H1 (cell line): ENCODE data around the gene FOXC2. TPM values are rescaled to one million over a fixed set of nuclear protein-coding genes. Genes with fewer than 3 reads are reported as not detected.
A peak's percentile ranks its signal among the peaks of the same experiment; 100 is the strongest.

Experiments
- CTCF ChIA-PET: fragments of 300-600 bp; sonication (Branson Sonifier 250); formaldehyde crosslinking; loops from one replicate; lab custom pipeline; 2021; ENCODE audit not compliant: partially characterized antibody; lab: Charles Lee
- POLR2A ChIA-PET: fragments of 300-600 bp; sonication (Branson Sonifier 250); formaldehyde crosslinking; loops from one replicate; lab custom pipeline; 2021; ENCODE audit warnings: inconsistent platforms; ENCODE audit not compliant: partially characterized antibody; lab: Charles Lee
- DNase-seq, 2 experiments: peaks; one replicate each; pipeline versions ENCODE4 v3.0.0 to v3.0.0-alpha.2; 2010 to 2022; ENCODE audit warnings: low spot score in 2 of 2, low read depth in 1 of 2, mixed read lengths in 1 of 2
- FAIRE-seq: peaks from 2 replicates; lab custom pipeline; 2011; peaks lifted over from hg19 to GRCh38; lab: Jason Lieb, UNC
- H2AFZ ChIP-seq: 2 replicates; pipeline ENCODE4 v1.8.1; 2012; ENCODE audit warnings: low read length, inconsistent platforms
- H2AK5ac ChIP-seq: 2 replicates; pipeline ENCODE4 v1.6.1; 2013; ENCODE audit warnings: low read depth, low read length
- H2BK120ac ChIP-seq: replicated peaks from 2 replicates; pipeline ENCODE3; 2013; ENCODE audit warnings: low read depth, low read length, inconsistent platforms
- H2BK12ac ChIP-seq: 2 replicates; pipeline ENCODE4 v1.6.1; 2013; ENCODE audit warnings: low read depth, low read length
- H2BK15ac ChIP-seq: 2 replicates; pipeline ENCODE4 v1.6.1; 2013; ENCODE audit warnings: low read length
- H2BK20ac ChIP-seq: 2 replicates; pipeline ENCODE4 v1.6.1; 2013; ENCODE audit warnings: low read length
- H2BK5ac ChIP-seq: 2 replicates; pipeline ENCODE4 v1.6.1; 2013; ENCODE audit warnings: low read depth, low read length
- H3K14ac ChIP-seq: 2 replicates; pipeline ENCODE4 v1.6.1; 2013; ENCODE audit warnings: inconsistent platforms; ENCODE audit not compliant: insufficient read length
- H3K18ac ChIP-seq: 2 replicates; pipeline ENCODE4 v1.6.1; 2013; ENCODE audit warnings: low read length; ENCODE audit errors: extremely low read depth
- H3K23ac ChIP-seq: 2 replicates; pipeline ENCODE4 v1.6.1; 2013; ENCODE audit warnings: inconsistent platforms; ENCODE audit not compliant: insufficient read length
- H3K23me2 ChIP-seq: 2 replicates; pipeline ENCODE4 v1.6.1; 2013; ENCODE audit warnings: low read depth, low read length
- H3K27ac ChIP-seq: 2 replicates; pipeline ENCODE4 v1.6.1; 2011; ENCODE audit warnings: low read depth, low read length, inconsistent platforms
- H3K27me3 ChIP-seq, 4 experiments: replicated peaks in 1 of 4; 1 replicate in 1 of 4; 2 replicates in 3 of 4; pipeline versions ENCODE4 v1.6.1 to v1.8.1; 2011 to 2013; ENCODE audit warnings: low read length in 3 of 4, mild to moderate bottlenecking in 3 of 4, inconsistent platforms in 2 of 4, mixed read lengths in 2 of 4, moderate library complexity in 1 of 4; ENCODE audit not compliant: control insufficient read depth in 3 of 4, insufficient read depth in 3 of 4; ENCODE audit errors: extremely low read depth in 1 of 4
- H3K36me3 ChIP-seq, 4 experiments: 2 replicates each; pipeline versions ENCODE4 v1.6.1 to v1.8.1; 2011 to 2013; ENCODE audit warnings: mild to moderate bottlenecking in 4 of 4, low read length in 3 of 4, moderate library complexity in 2 of 4, control low read depth in 1 of 4, inconsistent platforms in 1 of 4; ENCODE audit not compliant: insufficient read depth in 4 of 4, control insufficient read depth in 2 of 4
- H3K4ac ChIP-seq: replicated peaks from 2 replicates; pipeline ENCODE3; 2013; ENCODE audit warnings: low read length, low read depth, mixed read lengths, inconsistent platforms; ENCODE audit not compliant: insufficient read length
- H3K4me1 ChIP-seq, 4 experiments: replicated peaks in 1 of 4; 1 replicate in 1 of 4; 2 replicates in 3 of 4; pipeline versions ENCODE4 v1.6.1 to v1.8.1; 2011 to 2013; ENCODE audit warnings: low read length in 3 of 4, inconsistent platforms in 2 of 4, mixed read lengths in 1 of 4; ENCODE audit not compliant: insufficient read depth in 4 of 4, control insufficient read depth in 3 of 4
- H3K4me2 ChIP-seq, 2 experiments: 2 replicates each; pipeline versions ENCODE4 v1.6.1 to v1.8.1; 2011 to 2013; ENCODE audit warnings: low read depth in 2 of 2, low read length in 2 of 2, control low read depth in 1 of 2, inconsistent platforms in 1 of 2, mild to moderate bottlenecking in 1 of 2; ENCODE audit not compliant: insufficient read depth in 1 of 2
- H3K4me3 ChIP-seq, 4 experiments: fragments of 200-600, 300-600 bp in 1 of 4; sonication (generic), shearing (Covaris generic), sonication (Bioruptor Twin) in 1 of 4; 2 replicates each; pipeline versions ENCODE4 v1.5.1 to v1.8.1; 2011 to 2016; ENCODE audit warnings: low read length in 4 of 4, low read depth in 3 of 4, control low read depth in 2 of 4, inconsistent platforms in 2 of 4, mild to moderate bottlenecking in 2 of 4, mixed read lengths in 1 of 4, moderate library complexity in 1 of 4; ENCODE audit not compliant: insufficient read depth in 2 of 4; ENCODE audit errors: extremely low read depth in 1 of 4
- H3K56ac ChIP-seq: replicated peaks from 2 replicates; pipeline ENCODE3; 2013; ENCODE audit warnings: low read depth, mild to moderate bottlenecking, mixed read lengths, low read length, inconsistent platforms; ENCODE audit not compliant: insufficient read length
- H3K79me1 ChIP-seq: 2 replicates; pipeline ENCODE4 v1.6.1; 2013; ENCODE audit warnings: low read depth, low read length, control low read depth
- H3K79me2 ChIP-seq, 2 experiments: 2 replicates each; pipeline versions ENCODE4 v1.6.1 to v1.8.1; 2012 to 2013; ENCODE audit warnings: low read length in 2 of 2, mild to moderate bottlenecking in 2 of 2, inconsistent platforms in 1 of 2; ENCODE audit not compliant: insufficient read depth in 2 of 2, control insufficient read depth in 1 of 2
- H3K9ac ChIP-seq, 4 experiments: replicated peaks in 1 of 4; 1 replicate in 1 of 4; 2 replicates in 3 of 4; pipeline versions ENCODE4 v1.6.1 to v1.8.1; 2011 to 2013; ENCODE audit warnings: low read depth in 3 of 4, low read length in 3 of 4, control low read depth in 2 of 4, mild to moderate bottlenecking in 2 of 4, moderate library complexity in 2 of 4, inconsistent platforms in 1 of 4; ENCODE audit errors: extremely low read depth in 1 of 4
- H3K9me3 ChIP-seq, 2 experiments: 2 replicates each; pipeline versions ENCODE4 v1.6.1 to v1.8.1; 2012 to 2013; ENCODE audit warnings: mild to moderate bottlenecking in 2 of 2, moderate library complexity in 2 of 2, control low read depth in 1 of 2, inconsistent platforms in 1 of 2, low read depth in 1 of 2, low read length in 1 of 2, mixed read lengths in 1 of 2; ENCODE audit not compliant: insufficient read depth in 2 of 2
- H4K20me1 ChIP-seq, 2 experiments: replicated peaks in 1 of 2; 2 replicates each; pipeline versions ENCODE3 to v1.8.1; 2011 to 2013; ENCODE audit warnings: inconsistent platforms in 2 of 2, low read length in 2 of 2, mild to moderate bottlenecking in 1 of 2; ENCODE audit not compliant: insufficient read depth in 2 of 2, control insufficient read depth in 1 of 2
- H4K5ac ChIP-seq: 2 replicates; pipeline ENCODE4 v1.6.1; 2013; ENCODE audit warnings: low read length, low read depth, mixed read lengths, inconsistent platforms; ENCODE audit not compliant: insufficient read length
- H4K8ac ChIP-seq: 2 replicates; pipeline ENCODE4 v1.8.0; 2013; ENCODE audit warnings: mild to moderate bottlenecking, moderate library complexity, low read length, inconsistent platforms; ENCODE audit not compliant: insufficient read depth; ENCODE audit errors: extremely low read depth
- H4K91ac ChIP-seq: replicated peaks from 2 replicates; pipeline ENCODE3; 2013; ENCODE audit warnings: low read length, mixed read lengths, inconsistent platforms; ENCODE audit not compliant: insufficient read length
- CBX8 ChIP-seq: fragments of 300-800, 300-1000 bp; sonication (generic); IDR thresholded peaks from 2 replicates; pipeline ENCODE4 v1.7.1; 2016; ENCODE audit warnings: low read depth, low read length, borderline replicate concordance
- EZH2 ChIP-seq: fragments of 200-600 bp; sonication (generic); IDR thresholded peaks from 2 replicates; pipeline ENCODE4 v1.7.1; 2012; ENCODE audit warnings: low read depth, mild to moderate bottlenecking, moderate library complexity, low read length, inconsistent platforms; ENCODE audit not compliant: severe bottlenecking
- WGBS, 2 experiments: shearing (Covaris generic) in 1 of 2; methylation state at CpG; one replicate each; pipeline versions ENCODE4 v1.1.6 to v1.1.7; 2013 to 2015; ENCODE audit warnings: low lambda C conversion rate in 2 of 2, mixed read lengths in 2 of 2, inconsistent platforms in 1 of 2, low coverage in 1 of 2, missing lambda C conversion rate in 1 of 2; ENCODE audit not compliant: insufficient replicate concordance in 2 of 2, insufficient coverage in 1 of 2, insufficient read length in 1 of 2; ENCODE audit errors: extremely low coverage in 1 of 2, missing lambda C conversion rate in 1 of 2; 5-methylcytosine and 5-hydroxymethylcytosine counted together
- polyA plus RNA-seq, 7 experiments: library from polyadenylated mRNA; depleted of rRNA in 3 of 7; stranded (reverse) in 5 of 7; unstranded in 2 of 7; fragments of >200 nt in 5 of 7; fragments of 200-250 nt in 2 of 7; gene quantifications; 1 replicate in 5 of 7; 2 replicates in 1 of 7; 4 replicates in 1 of 7; pipeline versions ENCODE4 v1.2.1 to v1.2.3, GENCODE V29; 2011 to 2013; ENCODE audit warnings: missing spikeins in 2 of 7, mixed read lengths in 2 of 7
- total RNA-seq: library from RNA; stranded (reverse); fragmentation: NEBNext Ultra II Directional; extraction: Animal tissue kit (Norgen Biotek cat#: 25700); gene quantifications from 2 replicates; pipeline ENCODE4 v1.2.1, GENCODE V29; 2021

FOXC2 gene
- total and polyA plus RNA-seq, 2 of the 8 experiments (the other 6 are each of a cell fraction or from before 2014, with no cell fraction given): 0.09 TPM; not detected in 1

- Histone ChIP-seq H2AFZ (no peak overlapping the region), H3K27me3 (peaks cover 90 to 100% (median 95%) of the 10 kb centered on the region in 4 experiments), H2BK20ac (peak overlapping the region; percentile 72; the same call in 1 of the 2 replicates), H2BK15ac (peak overlapping the region; percentile 88; the same call in 1 of the 2 replicates), H3K14ac (no peak overlapping the region), H3K9me3 (no peaks in the 10 kb centered on the region; a peak in 1 of 4 replicates), H4K8ac (no peak overlapping the region), H3K4ac (no peak overlapping the region), H3K79me1 (no peaks in the 10 kb centered on the region), H2BK5ac (no peak overlapping the region; the same call in 1 of the 2 replicates), H3K23ac (no peak overlapping the region), H3K9ac (no peak overlapping the region), H3K79me2 (no peaks in the 10 kb centered on the region), H3K4me1 (peaks cover 14 to 51% (median 26%) of the 10 kb centered on the region in 4 experiments), H3K23me2 (peaks cover 8% of the 10 kb centered on the region; the same call in 1 of the 2 replicates), H3K36me3 (peaks cover 0 to 8% (median 0%) of the 10 kb centered on the region in 4 experiments; a peak in 1 of 8 replicates), H4K20me1 (peaks cover 19 to 21% of the 10 kb centered on the region in 2 experiments), H3K4me2 (peak overlapping the region; percentile 44 to 61; a peak in 3 of 4 replicates)
- POLR2A ChIA-PET: no interaction called here
- no peak for FAIRE-seq
- CTCF ChIA-PET: interaction anchor here (1.0 to 1.4 kb wide), 4 partner anchors 8 to 705 kb away, joined by 3 to 7 read pairs (median 4); no protein-coding TSS in a partner anchor
- no peak for DNase-seq
- TF ChIP-seq EZH2 (peak; percentile 41), CBX8 (no peak)
- TF ChIP-seq, all 59 proteins: peak for 1
- Histone ChIP-seq H3K27ac (no peak overlapping the region), H3K56ac (no peak overlapping the region), H2AK5ac (peak overlapping the region; percentile 80; the same call in 1 of the 2 replicates), H4K91ac (no peak overlapping the region), H3K18ac (0 out of 2 replicates have a peak overlapping the region, but pooled peaks have one; percentile 48), H2BK120ac (no peak overlapping the region), H2BK12ac (peak overlapping the region; percentile 95), H3K4me3 (peak overlapping the region in 2 of 4 experiments; percentile 3 to 31; a peak in 1 of 8 replicates), H4K5ac (no peak overlapping the region)
- WGBS, 2 experiments: 23% methylated on average over 8 of the region's 8 CpGs; no CpG with 5 or more reads in 1 of the 2 experiments
Measured at GRCh38 chr16:86572606-86573005, 6.0 kb downstream of the FOXC2 start.
